Measurements from ENCODE around the gene CDH12. TPM values are rescaled to one million over a fixed set of nuclear protein-coding genes. Genes with fewer than 3 reads are reported as not detected.

Gene CDH12
- total RNA-seq, 1 experiment from 2014 or later = not detected

GRCh38 chr5:22621084-22621483, 232.1 kb downstream of the CDH12 start:
- H2AFZ ChIP-seq (ENCODE audit: low read length) = no peak overlapping the region
- H3K27ac ChIP-seq (ENCODE audit: insufficient read length, low read depth, low read length) = peak overlapping the region; percentile 81
- no peaks in the 10 kb centered on the region for H3K79me2 ChIP-seq (ENCODE audit: insufficient read depth, low read length)
- Mint-ChIP-seq H3K36me3 (ENCODE audit: insufficient read depth in 1 of 3, low read depth in 3 of 3) (peaks cover 9 to 17% (median 15%) of the 10 kb centered on the region in 3 experiments), H3K4me1 (peaks cover 25 to 27% of the 10 kb centered on the region in 2 experiments), H3K27me3 (ENCODE audit: low read depth) (no peaks in the 10 kb centered on the region; the same call in 1 of the 2 replicates), H3K9me3 (peaks cover 10 to 22% of the 10 kb centered on the region in 2 experiments), H3K4me3 (0 out of 5 replicates have a peak overlapping the region, but pooled peaks of 1 of the 2 experiments have one; percentile 44), H3K27ac (peak overlapping the region; percentile 65 to 79 (median 66); a peak in 5 of 7 replicates)
- H3K4me2 ChIP-seq (ENCODE audit: insufficient read depth, insufficient read length, low read length) = peak overlapping the region; percentile 44
- no peak for TF ChIP-seq CTCF (conservative IDR thresholded peaks at IDR 0.05)
- H4K8ac ChIP-seq (replicated peaks; ENCODE audit: insufficient read length, low read depth, low read length) = no peak overlapping the region
- H3K4ac ChIP-seq (ENCODE audit: low read depth, low read length) = no peak overlapping the region
- no peak overlapping the region for H2BK20ac ChIP-seq (ENCODE audit: low read depth, low read length, poor library complexity, severe bottlenecking)
- H2BK5ac ChIP-seq (ENCODE audit: insufficient read length, low read length) = no peak overlapping the region
- no peak overlapping the region for H2BK120ac ChIP-seq (ENCODE audit: low read depth, low read length, poor library complexity, severe bottlenecking)
- no peak overlapping the region for H3K9ac ChIP-seq (ENCODE audit: extremely low read depth, insufficient read length, low read length)
- H2BK12ac ChIP-seq (ENCODE audit: insufficient read length, low read depth, low read length) = no peak overlapping the region
- no peaks in the 10 kb centered on the region for H4K20me1 ChIP-seq (ENCODE audit: control insufficient read depth, insufficient read depth, insufficient read length)
- H2BK15ac ChIP-seq (ENCODE audit: low read depth, low read length) = no peak overlapping the region
- H3K23ac ChIP-seq (ENCODE audit: insufficient read length, low read depth, low read length) = no peak overlapping the region
- no peaks in the 10 kb centered on the region for H3K79me1 ChIP-seq (ENCODE audit: insufficient read depth, low read depth, low read length, poor library complexity, severe bottlenecking)
- H3K56ac ChIP-seq (ENCODE audit: insufficient read length, low read depth, low read length) = no peak overlapping the region
- no peaks in the 10 kb centered on the region for H3K27me3 ChIP-seq (ENCODE audit: insufficient read depth, low read length)
- no CpG with 5 or more reads among the region's 2 CpGs for WGBS (ENCODE audit: extremely low coverage, insufficient read length, low lambda C conversion rate)
- no peaks in the 10 kb centered on the region for H3K23me2 ChIP-seq (ENCODE audit: insufficient read length, low read depth, low read length, poor library complexity, severe bottlenecking)
- H3T11ph ChIP-seq (ENCODE audit: low read length) = no peak overlapping the region
- H4K91ac ChIP-seq (ENCODE audit: insufficient read length, low read depth, low read length) = no peak overlapping the region
- H2AK5ac ChIP-seq (ENCODE audit: insufficient read length, low read length) = no peak overlapping the region
- no peaks in the 10 kb centered on the region; the same call in 1 of the 2 replicates for H3K4me1 ChIP-seq (ENCODE audit: insufficient read depth, low read length)
- H3K18ac ChIP-seq (ENCODE audit: insufficient read length, low read depth, low read length) = no peak overlapping the region
- no peak overlapping the region for H3K14ac ChIP-seq (ENCODE audit: insufficient read depth, low read length)
- no peaks in the 10 kb centered on the region for H3K9me3 ChIP-seq (ENCODE audit: control insufficient read depth, low read depth, low read length)
- DNase-seq = peak; percentile 34
- H4K5ac ChIP-seq (ENCODE audit: insufficient read length, low read depth, low read length) = no peak overlapping the region
